ENCODE measurements around the gene TRIM60. TPM values are rescaled to one million over a fixed set of nuclear protein-coding genes. Genes with fewer than 3 reads are reported as not detected.
"Not testable (repeated sequence)": the region's sequence is repeated elsewhere in the genome, so short reads cannot be mapped to it uniquely, and the experiment has no call there.

TRIM60 gene
- total and polyA plus RNA-seq, 2 experiments from 2014 or later, result not detected

DNA sequence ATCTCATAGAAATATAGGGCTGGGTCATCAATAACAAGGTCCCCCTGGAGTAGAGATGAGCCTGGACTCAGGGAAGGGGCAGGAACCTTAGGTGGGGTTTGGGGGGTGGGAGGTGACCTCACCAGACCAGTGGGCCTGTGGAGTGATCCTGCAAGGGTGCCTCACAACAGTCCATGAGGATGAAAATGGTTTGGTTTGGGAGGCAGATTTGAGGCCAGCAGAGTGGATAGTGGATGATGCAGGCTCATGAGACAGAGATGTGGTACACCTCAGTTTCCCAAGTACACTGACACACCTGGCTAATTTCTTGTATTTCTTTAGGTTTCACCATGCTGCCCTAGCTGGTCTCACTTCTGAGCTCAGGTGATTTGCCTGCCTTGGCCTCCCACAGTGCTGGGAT is 18.1 kb upstream of the TRIM60 start:
- Mint-ChIP-seq H3K27me3 (ENCODE audit: insufficient read depth, low read depth, poor library complexity) (peaks cover 14% of the 10 kb centered on the region), H3K9me3 (no peaks in the 10 kb centered on the region), H3K4me1 (no peaks in the 10 kb centered on the region), H3K36me3 (ENCODE audit: low read depth) (no peaks in the 10 kb centered on the region), H3K4me3 (no peak overlapping the region), H3K27ac (no peak overlapping the region)
- Histone ChIP-seq H4K20me1 (replicated peaks; ENCODE audit: insufficient read depth) (no peaks in the 10 kb centered on the region), H2AFZ (no peak overlapping the region), H3K27ac (ENCODE audit: low read depth) (no peak overlapping the region), H3K79me2 (replicated peaks; ENCODE audit: insufficient read depth) (no peaks in the 10 kb centered on the region), H3K36me3 (ENCODE audit: insufficient read depth) (no peaks in the 10 kb centered on the region), H3K4me3 (no peak overlapping the region), H3K4me1 (ENCODE audit: insufficient read depth) (no peaks in the 10 kb centered on the region), H3K4me2 (no peak overlapping the region), H3F3A (replicated peaks; ENCODE audit: low read depth) (no peaks in the 10 kb centered on the region), H3K9me2 (ENCODE audit: insufficient read depth) (no peaks in the 10 kb centered on the region), H3K27me3 (ENCODE audit: insufficient read depth) (no peaks in the 10 kb centered on the region)
- TF ChIP-seq EZH2phosphoT487 (IDR thresholded peaks at IDR 0.05; ENCODE audit: unreplicated experiment), result no peak
- ATAC-seq, result no peak
- no peak for DNase-seq (ENCODE audit: low spot score)

DNA sequence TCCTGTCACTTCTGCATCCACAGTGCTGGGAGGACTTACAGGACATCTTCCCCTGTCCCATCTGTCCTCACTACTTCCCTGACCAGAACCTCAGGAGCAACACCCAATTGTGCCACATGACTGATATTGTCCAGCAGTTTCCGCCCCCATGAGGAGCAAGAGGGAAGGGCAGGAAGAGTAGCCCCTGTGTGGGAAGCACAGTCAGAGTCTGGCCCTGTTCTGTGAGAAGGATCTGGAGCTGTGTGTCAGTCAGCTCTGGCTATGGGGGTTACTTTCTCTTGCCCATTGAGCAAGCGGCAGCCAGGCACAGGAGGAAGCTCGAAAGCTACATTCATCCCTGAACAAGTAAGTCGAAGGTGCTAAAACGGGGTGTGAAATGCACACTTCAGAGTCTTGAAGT is 14.8 kb upstream of the TRIM60 start:
- H3K4me3 ChIP-seq, result no peak overlapping the region
- H3K27me3 ChIP-seq (ENCODE audit: insufficient read depth), result no peaks in the 10 kb centered on the region
- no peaks in the 10 kb centered on the region for H3K36me3 ChIP-seq (ENCODE audit: insufficient read depth)
- ATAC-seq, result peak; percentile 99
- H3K79me2 ChIP-seq (replicated peaks; ENCODE audit: insufficient read depth), result no peaks in the 10 kb centered on the region
- H3K27ac Mint-ChIP-seq, result 0 out of 2 replicates have a peak overlapping the region, but pooled peaks have one; percentile 22
- no peak overlapping the region for H3K27ac ChIP-seq (ENCODE audit: low read depth)
- H3K4me1 ChIP-seq (ENCODE audit: insufficient read depth), result no peaks in the 10 kb centered on the region
- peaks cover 12% of the 10 kb centered on the region for H3K27me3 Mint-ChIP-seq (ENCODE audit: insufficient read depth, low read depth, poor library complexity)
- H3K4me1 Mint-ChIP-seq, result no peaks in the 10 kb centered on the region
- no peaks in the 10 kb centered on the region for H3K9me2 ChIP-seq (ENCODE audit: insufficient read depth)
- H3F3A ChIP-seq (replicated peaks; ENCODE audit: low read depth), result no peaks in the 10 kb centered on the region
- peaks cover 11% of the 10 kb centered on the region for H3K9me3 Mint-ChIP-seq
- no peak overlapping the region for H3K4me3 Mint-ChIP-seq
- no peak overlapping the region for H3K4me2 ChIP-seq
- no peaks in the 10 kb centered on the region for H4K20me1 ChIP-seq (replicated peaks; ENCODE audit: insufficient read depth)
- no peak for TF ChIP-seq ZNF114 (CRISPR knock-in tag; IDR thresholded peaks at IDR 0.05)
- TF ChIP-seq, protein P1, sequence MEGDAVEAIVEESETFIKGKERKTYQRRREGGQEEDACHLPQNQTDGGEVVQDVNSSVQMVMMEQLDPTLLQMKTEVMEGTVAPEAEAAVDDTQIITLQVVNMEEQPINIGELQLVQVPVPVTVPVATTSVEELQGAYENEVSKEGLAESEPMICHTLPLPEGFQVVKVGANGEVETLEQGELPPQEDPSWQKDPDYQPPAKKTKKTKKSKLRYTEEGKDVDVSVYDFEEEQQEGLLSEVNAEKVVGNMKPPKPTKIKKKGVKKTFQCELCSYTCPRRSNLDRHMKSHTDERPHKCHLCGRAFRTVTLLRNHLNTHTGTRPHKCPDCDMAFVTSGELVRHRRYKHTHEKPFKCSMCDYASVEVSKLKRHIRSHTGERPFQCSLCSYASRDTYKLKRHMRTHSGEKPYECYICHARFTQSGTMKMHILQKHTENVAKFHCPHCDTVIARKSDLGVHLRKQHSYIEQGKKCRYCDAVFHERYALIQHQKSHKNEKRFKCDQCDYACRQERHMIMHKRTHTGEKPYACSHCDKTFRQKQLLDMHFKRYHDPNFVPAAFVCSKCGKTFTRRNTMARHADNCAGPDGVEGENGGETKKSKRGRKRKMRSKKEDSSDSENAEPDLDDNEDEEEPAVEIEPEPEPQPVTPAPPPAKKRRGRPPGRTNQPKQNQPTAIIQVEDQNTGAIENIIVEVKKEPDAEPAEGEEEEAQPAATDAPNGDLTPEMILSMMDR (conservative IDR thresholded peaks at IDR 0.05; ENCODE audit: low read depth in 2 of 2), result peak; percentile 59 to 80
- peaks cover 6% of the 10 kb centered on the region; the same call in 1 of the 3 replicates for H3K36me3 Mint-ChIP-seq (ENCODE audit: low read depth)
- peak overlapping the region; percentile 92 for H2AFZ ChIP-seq
- DNase-seq (ENCODE audit: low spot score), result peak; percentile 79

DNA sequence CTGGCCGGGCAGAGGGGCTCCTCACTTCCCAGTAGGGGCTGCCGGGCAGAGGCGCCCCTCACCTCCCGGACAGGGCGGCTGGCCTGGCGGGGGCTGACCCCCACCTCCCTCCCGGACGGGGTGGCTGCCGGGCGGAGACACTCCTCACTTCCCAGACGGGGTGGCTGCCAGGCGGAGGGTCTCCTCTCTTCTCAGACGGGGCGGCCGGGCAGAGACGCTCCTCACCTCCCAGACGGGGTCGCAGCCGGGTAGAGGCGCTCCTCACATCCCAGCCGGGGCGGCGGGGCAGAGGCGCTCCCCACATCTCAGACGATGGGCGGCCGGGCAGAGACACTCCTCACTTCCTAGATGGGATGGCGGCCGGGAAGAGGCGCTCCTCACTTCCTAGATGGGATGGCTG is 11.8 kb upstream of the TRIM60 start:
- H3K4me3 Mint-ChIP-seq; H3K36me3 Mint-ChIP-seq (ENCODE audit: low read depth); H3K27me3 Mint-ChIP-seq (ENCODE audit: insufficient read depth, low read depth, poor library complexity); H3K36me3 ChIP-seq (ENCODE audit: insufficient read depth); H2AFZ ChIP-seq; H3K27ac Mint-ChIP-seq; H3K4me1 Mint-ChIP-seq; H3K27ac ChIP-seq (ENCODE audit: low read depth); H3F3A ChIP-seq (replicated peaks; ENCODE audit: low read depth); H3K79me2 ChIP-seq (replicated peaks; ENCODE audit: insufficient read depth); ATAC-seq; H3K4me1 ChIP-seq (ENCODE audit: insufficient read depth); H3K4me2 ChIP-seq; H4K20me1 ChIP-seq (replicated peaks; ENCODE audit: insufficient read depth); DNase-seq (ENCODE audit: low spot score); H3K27me3 ChIP-seq (ENCODE audit: insufficient read depth); H3K4me3 ChIP-seq; H3K9me2 ChIP-seq (ENCODE audit: insufficient read depth): not testable (repeated sequence)
- H3K9me3 Mint-ChIP-seq, result peaks cover 11% of the 10 kb centered on the region

DNA sequence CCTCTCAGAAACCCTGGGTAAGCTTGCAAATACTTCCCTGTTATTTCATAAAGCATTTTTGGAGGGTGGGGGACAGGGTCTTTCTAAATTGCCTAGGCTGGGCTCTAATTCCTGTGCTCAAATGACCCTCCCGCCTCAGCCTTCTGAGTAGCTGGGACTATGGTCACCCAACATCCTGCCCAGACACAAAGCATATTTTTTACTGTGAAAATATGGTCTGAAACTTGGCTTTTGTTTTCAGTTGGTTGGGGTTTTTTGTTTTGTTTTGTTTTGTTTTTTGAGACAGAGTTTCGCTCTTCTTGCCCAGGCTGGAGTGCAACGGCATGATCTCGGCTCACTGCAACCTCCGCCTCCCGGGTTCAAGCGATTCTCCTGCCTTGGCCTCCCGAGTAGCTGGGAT is 6.0 kb upstream of the TRIM60 start:
- H3K4me1 Mint-ChIP-seq; H3K4me2 ChIP-seq; H3K36me3 Mint-ChIP-seq (ENCODE audit: low read depth); H3K9me3 Mint-ChIP-seq; H3K36me3 ChIP-seq (ENCODE audit: insufficient read depth); H3F3A ChIP-seq (replicated peaks; ENCODE audit: low read depth); H4K20me1 ChIP-seq (replicated peaks; ENCODE audit: insufficient read depth); H3K27me3 Mint-ChIP-seq (ENCODE audit: insufficient read depth, low read depth, poor library complexity); H3K9me2 ChIP-seq (ENCODE audit: insufficient read depth); H3K79me2 ChIP-seq (replicated peaks; ENCODE audit: insufficient read depth); DNase-seq (ENCODE audit: low spot score); H3K27ac ChIP-seq (ENCODE audit: low read depth); H2AFZ ChIP-seq; H3K27me3 ChIP-seq (ENCODE audit: insufficient read depth); H3K4me1 ChIP-seq (ENCODE audit: insufficient read depth); ATAC-seq; H3K4me3 ChIP-seq; H3K4me3 Mint-ChIP-seq; H3K27ac Mint-ChIP-seq: not testable (repeated sequence)
